Epithelial cell of umbilical artery (primary cell): ENCODE results near the gene RETSAT. TPM values are rescaled to one million over a fixed set of nuclear protein-coding genes. Genes with fewer than 3 reads are reported as not detected.

Experiments
- total RNA-seq: library from RNA; depleted of rRNA; stranded (reverse); fragments of >200 nt; gene quantifications from 2 replicates; pipeline ENCODE4 v1.2.3, GENCODE V29; 2014

The RETSAT gene
- total RNA-seq = 43.6 and 54.6 TPM in 2 replicates

GRCh38 chr2:85354286-85355072, at the start of gene RETSAT, which contains the start of gene ELMOD3:
Gene RETSAT (minus strand): TSS chr2:85354528. CDS start chr2:85354507, 21 bp downstream.
Gene ELMOD3 (plus strand): TSS chr2:85354769. CDS start chr2:85357199, 2,430 bp downstream.

GRCh38 chr2:85327822-85328617, 26.3 kb downstream of the RETSAT start, which contains the start of gene TGOLN2:
Gene TGOLN2 (minus strand): TSS chr2:85327989. CDS start chr2:85327962, 27 bp downstream.

Other genes with a start within 250 kb of the RETSAT start
- 2.3 and 2.4 TPM in 2 replicates for gene TCF7L1, start 221.1 kb downstream of the RETSAT start, total RNA-seq
- gene TGOLN2, start 26.5 kb downstream of the RETSAT start, total RNA-seq = 95.2 and 110 TPM in 2 replicates
- gene ELMOD3, start 241 bp upstream of the RETSAT start, total RNA-seq = 10.7 and 14.3 TPM in 2 replicates
- 39.7 and 40.9 TPM in 2 replicates for gene CAPG, start 55.8 kb upstream of the RETSAT start, total RNA-seq
- 0.30 and 0.32 TPM in 2 replicates for gene SH2D6, start 64.2 kb upstream of the RETSAT start, total RNA-seq
- 80.9 and 102 TPM in 2 replicates for gene MAT2A, start 184.6 kb upstream of the RETSAT start, total RNA-seq
- gene GGCX, start 207.0 kb upstream of the RETSAT start, total RNA-seq = 38.0 and 50.6 TPM in 2 replicates
- 34.1 and 83.1 TPM in 2 replicates for gene VAMP8, start 223.1 kb upstream of the RETSAT start, total RNA-seq
- 80.7 and 81.9 TPM in 2 replicates for gene VAMP5, start 229.9 kb upstream of the RETSAT start, total RNA-seq
- 278 and 302 TPM in 2 replicates for gene RNF181, start 241.2 kb upstream of the RETSAT start, total RNA-seq
- 7.1 and 7.4 TPM in 2 replicates for gene TMEM150A, start 248.2 kb upstream of the RETSAT start, total RNA-seq